Thoracic aorta (tissue), 2 donors: ENCODE results near the gene PLA2G6. TPM values are rescaled to one million over a fixed set of nuclear protein-coding genes. Genes with fewer than 3 reads are reported as not detected.
A peak's percentile ranks its signal among the peaks of the same experiment; 100 is the strongest.

Experiments used
- ATAC-seq: fragments of 150-250 bp; one replicate; pipeline ENCODE4 v1.8.0; 2017; ENCODE audit warnings: low read depth; ENCODE audit not compliant: insufficient number of reproducible peaks, low FRiP score
- DNase-seq: peaks from one replicate; pipeline ENCODE4 v3.0.0-alpha.2; 2020; ENCODE audit warnings: low spot score
- H3K27ac ChIP-seq, 2 donors: fragments of 200-600 bp; sonication (generic); 1 replicate in 1 of 2; 2 replicates in 1 of 2; pipeline ENCODE4 v1.5.1; 2016; ENCODE audit warnings: mild to moderate bottlenecking in 2 of 2, moderate library complexity in 2 of 2
- H3K27me3 ChIP-seq: fragments of 200-600 bp; sonication (generic); replicated peaks from 2 replicates; pipeline ENCODE4 v1.6.0; 2016; ENCODE audit warnings: mild to moderate bottlenecking; ENCODE audit not compliant: insufficient read depth
- H3K36me3 ChIP-seq: fragments of 200-600 bp; sonication (generic); one replicate; pipeline ENCODE4 v1.5.1; 2016
- H3K4me1 ChIP-seq, 2 donors: fragments of 200-600 bp; sonication (generic); 1 replicate in 1 of 2; 2 replicates in 1 of 2; pipeline versions ENCODE4 v1.5.1 to v1.6.0; 2016; ENCODE audit warnings: low read depth in 2 of 2, mild to moderate bottlenecking in 1 of 2; ENCODE audit not compliant: control insufficient read depth in 1 of 2
- H3K4me3 ChIP-seq: fragments of 200-600 bp; sonication (generic); 2 replicates; pipeline ENCODE4 v1.5.1; 2016; ENCODE audit warnings: mild to moderate bottlenecking
- H3K9me3 ChIP-seq: fragments of 200-600 bp; sonication (generic); 2 replicates; pipeline ENCODE4 v1.5.1; 2016
- CTCF ChIP-seq: fragments of 200-600 bp; sonication (generic); IDR thresholded peaks from one replicate; pipeline ENCODE4 v1.5.1; 2019; ENCODE audit warnings: antibody characterized with exemption
- total RNA-seq, 2 donors: library from RNA; depleted of rRNA; stranded (reverse); fragments of >200 nt; gene quantifications; one replicate each; pipeline versions ENCODE4 v1.1.0 to v1.2.3, GENCODE V29; 2016

The PLA2G6 gene
- total RNA-seq, 2 donors from 2014 or later, result 27.4 to 50.4 TPM

- no peak overlapping the region for H3K4me3 ChIP-seq
- no peaks in the 10 kb centered on the region for H3K9me3 ChIP-seq
- ATAC-seq (no peak), DNase-seq (no peak)
- no peak overlapping the region for H3K27ac ChIP-seq
- H3K36me3 ChIP-seq, result no peaks in the 10 kb centered on the region
- no peaks in the 10 kb centered on the region for H3K4me1 ChIP-seq
- H3K27me3 ChIP-seq, result no peaks in the 10 kb centered on the region
- no peak for TF ChIP-seq CTCF
Measured at GRCh38 chr22:38141217-38141973, 40.2 kb downstream of the PLA2G6 start.

GRCh38 chr22:38139901-38140300, 41.7 kb downstream of the PLA2G6 start:
- no peak overlapping the region for H3K27ac ChIP-seq
- H3K27me3 ChIP-seq, result no peaks in the 10 kb centered on the region
- H3K9me3 ChIP-seq, result no peaks in the 10 kb centered on the region
- no peaks in the 10 kb centered on the region for H3K4me1 ChIP-seq
- ATAC-seq (no peak), DNase-seq (no peak)
- no peaks in the 10 kb centered on the region for H3K36me3 ChIP-seq
- no peak overlapping the region for H3K4me3 ChIP-seq
- no peak for TF ChIP-seq CTCF

GRCh38 chr22:38138961-38139360, 42.7 kb downstream of the PLA2G6 start:
- Histone ChIP-seq H3K4me1 (no peaks in the 10 kb centered on the region), H3K4me3 (no peak overlapping the region), H3K27me3 (no peaks in the 10 kb centered on the region), H3K9me3 (no peaks in the 10 kb centered on the region), H3K27ac (no peak overlapping the region), H3K36me3 (no peaks in the 10 kb centered on the region)
- ATAC-seq, result no peak
- no peak for TF ChIP-seq CTCF
- no peak for DNase-seq

GRCh38 chr22:38137876-38138687, 43.5 kb downstream of the PLA2G6 start:
- Histone ChIP-seq H3K4me1 (no peaks in the 10 kb centered on the region), H3K9me3 (no peaks in the 10 kb centered on the region), H3K36me3 (no peaks in the 10 kb centered on the region), H3K4me3 (no peak overlapping the region), H3K27ac (no peak overlapping the region), H3K27me3 (no peaks in the 10 kb centered on the region)
- DNase-seq (no peak), ATAC-seq (no peak)
- TF ChIP-seq CTCF, result no peak

GRCh38 chr22:38136607-38137006, 45.0 kb downstream of the PLA2G6 start:
- Histone ChIP-seq H3K4me1 (peaks cover 0 to 5% of the 10 kb centered on the region in 2 donors), H3K36me3 (no peaks in the 10 kb centered on the region), H3K9me3 (no peaks in the 10 kb centered on the region), H3K4me3 (no peak overlapping the region), H3K27me3 (no peaks in the 10 kb centered on the region), H3K27ac (no peak overlapping the region)
- peak; percentile 9 for TF ChIP-seq CTCF
- DNase-seq, result no peak
- ATAC-seq, result no peak
